SJSA1 (cell line): ENCODE data around the gene CBY3. TPM values are rescaled to one million over a fixed set of nuclear protein-coding genes. Genes with fewer than 3 reads are reported as not detected.
A peak's percentile ranks its signal among the peaks of the same experiment; 100 is the strongest.
"Not testable (repeated sequence)": the region's sequence is repeated elsewhere in the genome, so short reads cannot be mapped to it uniquely, and the experiment has no call there.

Source experiments
- DNase-seq, 2 experiments: peaks; one replicate each; pipeline ENCODE4 v3.0.0-alpha.2; 2015 to 2020; ENCODE audit warnings: low spot score in 2 of 2, low read depth in 1 of 2
- H3K27ac ChIP-seq: fragments of 250-450 bp; sonication (Bioruptor Pico); 2 replicates; pipeline ENCODE4 v1.5.1; 2020; ENCODE audit warnings: mild to moderate bottlenecking, moderate library complexity
- H3K27me3 ChIP-seq: fragments of 250-450 bp; sonication (Bioruptor Pico); replicated peaks from 2 replicates; pipeline ENCODE4 v1.5.1; 2020; ENCODE audit warnings: mild to moderate bottlenecking, moderate library complexity
- H3K36me3 ChIP-seq: fragments of 250-450 bp; sonication (Bioruptor Pico); 2 replicates; pipeline ENCODE4 v1.5.1; 2020; ENCODE audit warnings: mild to moderate bottlenecking
- H3K4me1 ChIP-seq: fragments of 250-450 bp; sonication (Bioruptor Pico); replicated peaks from 2 replicates; pipeline ENCODE4 v1.6.1; 2021; ENCODE audit warnings: mild to moderate bottlenecking
- H3K4me3 ChIP-seq: fragments of 250-450 bp; sonication (Bioruptor Pico); 2 replicates; pipeline ENCODE4 v1.5.1; 2020; ENCODE audit warnings: mild to moderate bottlenecking
- H3K9me3 ChIP-seq: fragments of 250-450 bp; sonication (Bioruptor Pico); replicated peaks from 2 replicates; pipeline ENCODE4 v1.5.1; 2020; ENCODE audit warnings: mild to moderate bottlenecking
- total RNA-seq: library from RNA; depleted of rRNA; stranded (reverse); fragments of >200 nt; shearing (Covaris generic); gene quantifications from 2 replicates; pipeline ENCODE4 v1.2.3, GENCODE V29; 2014; rRNA removed

Gene CBY3
- total RNA-seq, 1 experiment from 2014 or later: not detected

DNA sequence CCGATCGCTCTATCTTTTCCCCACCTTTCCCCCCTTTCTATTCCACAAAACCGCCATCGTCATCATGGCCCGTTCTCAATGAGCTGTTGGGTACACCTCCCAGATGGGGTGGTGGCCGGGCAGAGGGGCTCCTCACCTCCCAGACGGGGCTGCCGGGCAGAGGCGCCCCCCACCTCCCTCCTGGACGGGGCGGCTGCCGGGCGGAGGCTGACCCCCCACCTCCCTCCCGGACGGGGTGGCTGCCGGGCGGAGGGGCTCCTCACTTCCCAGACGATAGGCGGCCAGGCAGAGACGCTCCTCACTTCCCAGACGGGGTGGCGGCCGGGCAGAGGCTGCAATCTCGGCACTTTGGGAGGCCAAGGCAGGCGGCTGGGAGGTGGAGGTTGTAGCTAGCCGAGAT lies 30.6 kb downstream of the CBY3 start:
- H3K36me3 ChIP-seq, H3K27me3 ChIP-seq, H3K27ac ChIP-seq, DNase-seq, H3K9me3 ChIP-seq, H3K4me3 ChIP-seq, H3K4me1 ChIP-seq: not testable (repeated sequence)

DNA sequence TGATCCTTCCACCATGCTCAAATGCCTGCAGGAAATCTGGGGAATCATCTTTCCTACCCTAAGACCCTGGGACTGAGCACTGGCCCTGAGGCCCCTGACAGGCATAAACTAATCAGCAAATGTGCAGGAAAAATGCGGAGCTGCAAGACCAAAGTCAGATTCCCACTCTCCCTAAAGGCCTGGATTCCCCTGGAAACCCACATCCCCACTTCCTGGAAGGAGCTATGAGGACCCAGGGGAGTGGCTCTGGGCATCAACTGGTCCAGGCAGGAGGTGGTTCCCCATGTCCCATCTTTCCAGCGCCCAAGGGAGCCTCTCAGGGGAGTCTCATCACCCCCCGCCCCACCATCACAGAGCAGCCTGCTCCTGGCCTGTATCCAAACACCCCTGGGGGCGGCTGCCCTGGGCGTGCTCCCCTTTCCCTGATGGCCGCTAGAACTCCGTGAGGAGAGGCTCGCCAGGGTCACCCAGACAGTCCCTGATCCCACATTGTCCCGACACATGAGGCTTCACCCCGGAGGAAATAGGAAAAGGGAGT lies 31.6 kb downstream of the CBY3 start:
- not testable (repeated sequence) for H3K27ac ChIP-seq, H3K27me3 ChIP-seq, H3K4me1 ChIP-seq, H3K4me3 ChIP-seq, H3K36me3 ChIP-seq, H3K9me3 ChIP-seq
- DNase-seq: peak in 1 of 2 experiments; percentile 59

DNA sequence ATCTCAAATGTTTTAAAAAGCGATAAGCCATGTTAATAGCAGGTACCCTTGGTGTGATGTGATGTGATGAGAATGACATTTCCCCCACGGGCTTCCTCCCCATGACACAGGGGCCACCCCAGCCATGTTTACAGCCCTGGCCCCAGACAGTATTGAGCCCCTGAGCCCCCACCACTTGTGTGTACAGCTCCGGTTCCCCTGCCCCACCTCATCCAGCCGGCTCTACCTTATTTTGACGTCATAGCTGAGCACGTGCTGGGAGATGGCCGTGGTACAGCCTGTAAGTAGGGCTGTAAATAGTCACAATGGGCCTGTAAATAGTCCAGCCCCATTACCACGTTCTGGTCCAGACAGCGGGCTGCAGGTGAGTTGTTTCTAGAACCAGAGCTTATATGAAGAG lies 32.4 kb downstream of the CBY3 start:
- Histone ChIP-seq H3K4me1 (no peaks in the 10 kb centered on the region), H3K9me3 (no peaks in the 10 kb centered on the region), H3K27ac (no peak overlapping the region), H3K4me3 (no peak overlapping the region), H3K27me3 (no peaks in the 10 kb centered on the region; the same call in 1 of the 2 replicates), H3K36me3 (no peaks in the 10 kb centered on the region)
- DNase-seq: no peak

- H3K4me1 ChIP-seq, H3K9me3 ChIP-seq, H3K4me3 ChIP-seq, H3K27ac ChIP-seq, H3K36me3 ChIP-seq, DNase-seq, H3K27me3 ChIP-seq: not testable (repeated sequence)
Measured at GRCh38 chr5:179644766-179645165, 36.1 kb downstream of the CBY3 start.

DNA sequence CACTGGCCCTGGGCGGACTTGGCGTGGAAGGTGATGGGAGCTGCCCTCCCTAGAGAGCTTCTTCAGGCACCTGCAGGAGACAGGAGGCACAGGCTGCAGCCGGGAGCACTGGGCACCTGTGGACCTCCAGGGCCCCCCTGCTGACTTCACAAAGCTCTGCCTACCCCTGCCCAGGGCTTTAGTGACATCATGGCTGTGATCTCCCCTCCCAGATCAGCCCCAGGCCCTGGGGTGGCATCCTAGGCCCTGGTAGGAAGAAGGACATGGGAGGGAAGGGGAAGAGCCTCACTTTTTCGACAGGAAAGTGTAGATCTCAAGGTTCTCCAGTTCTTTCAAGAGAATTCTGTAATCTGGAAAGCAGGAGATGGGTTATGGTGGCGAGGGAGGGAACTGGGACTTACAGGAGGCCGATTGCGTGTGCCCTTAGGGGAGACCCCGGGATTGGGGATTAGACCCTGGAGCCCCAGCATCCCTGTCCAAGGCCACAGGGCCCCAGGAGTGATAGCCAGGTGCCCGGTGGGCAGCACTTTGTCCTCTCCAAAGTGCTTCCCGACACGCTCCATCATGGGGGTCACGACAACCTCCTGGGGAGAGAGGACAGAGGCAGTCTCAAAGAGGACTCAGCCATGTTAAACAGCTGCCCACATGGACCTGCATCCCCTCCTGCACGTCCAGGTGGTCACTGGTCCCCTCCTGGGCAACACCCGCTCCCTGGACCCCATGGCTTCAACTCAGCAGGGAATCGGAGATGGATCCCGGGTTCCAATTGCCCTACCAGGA lies 37.5 kb downstream of the CBY3 start:
- H3K9me3 ChIP-seq, H3K36me3 ChIP-seq, H3K4me1 ChIP-seq, H3K27ac ChIP-seq, DNase-seq, H3K4me3 ChIP-seq, H3K27me3 ChIP-seq: not testable (repeated sequence)

- H3K36me3 ChIP-seq, H3K9me3 ChIP-seq, H3K4me1 ChIP-seq, H3K27ac ChIP-seq, DNase-seq, H3K27me3 ChIP-seq, H3K4me3 ChIP-seq: not testable (repeated sequence)
Measured at GRCh38 chr5:179642626-179643025, 38.2 kb downstream of the CBY3 start.

- H3K4me3 ChIP-seq, H3K36me3 ChIP-seq, DNase-seq, H3K4me1 ChIP-seq, H3K9me3 ChIP-seq, H3K27me3 ChIP-seq, H3K27ac ChIP-seq: not testable (repeated sequence)
Measured at GRCh38 chr5:179641745-179642144, 39.1 kb downstream of the CBY3 start.

- DNase-seq: not testable (repeated sequence)
Measured at GRCh38 chr5:179639296-179639695, 41.5 kb downstream of the CBY3 start.

DNA sequence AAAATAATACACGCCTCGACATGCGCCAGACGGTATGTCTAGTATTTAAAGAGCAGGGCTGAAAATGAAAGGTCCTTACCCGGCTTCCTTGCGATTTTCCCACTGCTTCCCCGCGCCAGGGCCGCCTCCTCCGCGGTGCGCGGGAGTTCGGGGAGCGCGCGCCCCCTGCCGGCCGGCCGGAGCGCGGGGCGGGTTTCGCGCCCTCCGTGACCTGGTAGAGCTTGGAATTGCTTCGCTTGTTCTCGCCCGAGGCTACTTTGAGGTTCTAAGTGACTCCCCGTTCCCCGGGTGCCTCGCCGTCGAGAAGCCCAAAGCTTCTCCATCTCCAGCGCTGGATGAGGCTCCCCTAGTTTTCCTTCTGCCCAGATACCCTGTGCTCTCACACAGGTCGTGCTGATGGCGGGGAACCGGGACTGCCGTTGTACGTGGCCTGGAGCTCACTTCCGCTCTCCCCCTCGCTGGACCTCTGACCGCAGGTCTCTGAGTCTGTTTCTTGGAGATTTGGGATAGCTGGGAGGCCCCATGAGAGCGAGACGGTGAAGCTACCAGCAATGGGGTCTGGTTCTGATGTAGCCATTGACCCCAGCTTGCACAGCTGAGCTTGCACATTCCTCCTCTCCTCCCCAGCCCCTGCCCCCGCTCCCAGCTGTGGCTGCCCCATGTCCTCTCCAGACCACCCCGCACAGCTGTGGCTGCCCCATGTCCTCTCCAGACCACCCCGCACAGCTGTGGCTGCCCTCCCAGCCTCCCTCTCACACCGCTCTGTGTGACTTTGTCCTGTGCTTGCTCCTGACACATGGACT lies 46.3 kb downstream of the CBY3 start:
- DNase-seq, H3K4me3 ChIP-seq, H3K9me3 ChIP-seq, H3K4me1 ChIP-seq, H3K36me3 ChIP-seq, H3K27me3 ChIP-seq, H3K27ac ChIP-seq: not testable (repeated sequence)

More at GRCh38 chr5:179639296-179639695, 41.5 kb downstream of the CBY3 start:
- H3K4me1 ChIP-seq, H3K27me3 ChIP-seq, H3K4me3 ChIP-seq, H3K27ac ChIP-seq, H3K36me3 ChIP-seq, H3K9me3 ChIP-seq: not testable (repeated sequence)

DNA sequence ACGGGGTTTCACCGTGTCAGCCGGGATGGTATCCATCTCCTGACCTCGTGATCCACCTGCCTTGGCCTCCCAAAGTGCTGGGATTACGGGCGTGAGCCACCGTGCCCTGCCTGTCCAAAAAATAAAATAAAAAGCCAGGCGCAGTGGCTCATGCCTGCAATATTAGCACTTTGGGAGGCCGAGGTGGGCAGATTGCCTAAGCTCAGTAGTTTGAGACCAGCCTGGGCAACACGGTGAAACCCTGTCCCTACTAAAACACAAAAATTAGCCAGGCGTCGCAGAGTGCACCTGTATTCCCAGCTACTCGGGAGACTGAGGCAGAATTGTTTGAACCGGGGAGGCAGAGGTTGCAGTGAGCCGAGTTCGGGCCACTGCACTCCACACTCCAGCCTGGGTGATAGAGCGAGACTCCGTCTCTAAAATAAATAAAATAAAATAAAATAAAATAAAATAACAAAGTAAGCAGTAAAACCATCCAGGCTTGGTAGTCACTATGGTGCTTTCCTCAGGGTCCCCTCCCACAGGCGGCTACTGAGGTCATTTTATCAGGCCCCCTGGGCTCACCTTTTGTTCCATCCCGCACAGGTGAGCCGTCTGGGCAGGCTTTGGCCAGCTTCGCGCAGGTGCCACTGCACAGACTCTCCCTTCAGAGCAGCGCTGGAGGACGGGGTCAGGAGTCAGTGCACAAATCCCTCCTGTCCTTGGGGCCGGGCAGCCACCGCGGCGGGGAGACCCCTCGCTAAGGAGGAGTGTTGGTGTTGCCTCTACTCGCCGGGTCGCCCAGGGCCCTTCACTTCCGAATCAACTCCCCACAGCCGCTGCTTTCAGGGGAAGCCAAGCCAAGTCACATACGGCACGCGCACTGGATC lies 47.1 kb downstream of the CBY3 start:
- H3K27ac ChIP-seq, DNase-seq, H3K4me1 ChIP-seq, H3K9me3 ChIP-seq, H3K36me3 ChIP-seq, H3K27me3 ChIP-seq: not testable (repeated sequence)
- peak overlapping the region; percentile 30 for H3K4me3 ChIP-seq

Other genes starting within 250 kb of the CBY3 start
- 38.4 and 41.9 TPM in 2 replicates for gene RUFY1, start 130.5 kb downstream of the CBY3 start, total RNA-seq
- 639 and 733 TPM in 2 replicates for gene HNRNPH1, start 57.4 kb downstream of the CBY3 start, total RNA-seq
- gene CANX, start 17.9 kb upstream of the CBY3 start, total RNA-seq: 813 and 826 TPM in 2 replicates
- gene MAML1, start 51.8 kb upstream of the CBY3 start, total RNA-seq: 13.7 and 18.0 TPM in 2 replicates
- 0.68 TPM in 1 of 2 replicates, not detected in the other for gene LTC4S, start 113.0 kb upstream of the CBY3 start, total RNA-seq
- gene MGAT4B, start 125.8 kb upstream of the CBY3 start, total RNA-seq: 98.2 and 125 TPM in 2 replicates
- 298 and 772 TPM in 2 replicates for gene SQSTM1, start 139.9 kb upstream of the CBY3 start, total RNA-seq
- 10.4 and 17.7 TPM in 2 replicates for gene MRNIP, start 177.8 kb upstream of the CBY3 start, total RNA-seq
- 41.9 and 43.2 TPM in 2 replicates for gene TBC1D9B, start 226.9 kb upstream of the CBY3 start, total RNA-seq